Measurements from ENCODE around the gene ADCY9.
"Not testable (repeated sequence)": the region's sequence is repeated elsewhere in the genome, so short reads cannot be mapped to it uniquely, and the experiment has no call there.

ADCY9 gene

GRCh38 chr16:3937066-3937875 is 179.0 kb downstream of the ADCY9 start:
- TF ChIP-seq CTCF (IDR thresholded peaks at IDR 0.05; ENCODE audit: insufficient read depth, low read depth, low read length, missing control alignments), result no peak
- H3K4me3 ChIP-seq (ENCODE audit: low read length), result no peak overlapping the region
- no peak for DNase-seq (ENCODE audit: low read depth)

- no peak for TF ChIP-seq CTCF (IDR thresholded peaks at IDR 0.05; ENCODE audit: insufficient read depth, low read depth, low read length, missing control alignments)
- DNase-seq (ENCODE audit: low read depth), result no peak
- no peak overlapping the region for H3K4me3 ChIP-seq (ENCODE audit: low read length)
Observed at GRCh38 chr16:3935921-3936320, 180.3 kb downstream of the ADCY9 start.

- H3K4me3 ChIP-seq (ENCODE audit: low read length), result no peak overlapping the region
- no peak for TF ChIP-seq CTCF (IDR thresholded peaks at IDR 0.05; ENCODE audit: insufficient read depth, low read depth, low read length, missing control alignments)
- no peak for DNase-seq (ENCODE audit: low read depth)
Observed at GRCh38 chr16:3934491-3935181, 181.6 kb downstream of the ADCY9 start.

GRCh38 chr16:3927147-3927546 is 189.1 kb downstream of the ADCY9 start:
- not testable (repeated sequence) for H3K4me3 ChIP-seq (ENCODE audit: low read length); DNase-seq (ENCODE audit: low read depth)

- no peak overlapping the region for H3K4me3 ChIP-seq (ENCODE audit: low read length)
- no peak for DNase-seq (ENCODE audit: low read depth)
- TF ChIP-seq CTCF (IDR thresholded peaks at IDR 0.05; ENCODE audit: insufficient read depth, low read depth, low read length, missing control alignments), result no peak
Observed at GRCh38 chr16:3924763-3925162, 191.5 kb downstream of the ADCY9 start.

- no peak overlapping the region for H3K4me3 ChIP-seq (ENCODE audit: low read length)
- DNase-seq (ENCODE audit: low read depth), result no peak
- no peak for TF ChIP-seq CTCF (IDR thresholded peaks at IDR 0.05; ENCODE audit: insufficient read depth, low read depth, low read length, missing control alignments)
Observed at GRCh38 chr16:3922241-3922640, 194.0 kb downstream of the ADCY9 start.

GRCh38 chr16:3920206-3920605 is 196.0 kb downstream of the ADCY9 start:
- no peak for TF ChIP-seq CTCF (IDR thresholded peaks at IDR 0.05; ENCODE audit: insufficient read depth, low read depth, low read length, missing control alignments)
- no peak for DNase-seq (ENCODE audit: low read depth)

More at GRCh38 chr16:3920206-3920605, 196.0 kb downstream of the ADCY9 start:
- H3K4me3 ChIP-seq (ENCODE audit: low read length), result no peak overlapping the region

Data from epithelial cell of esophagus (primary cell).